GM12864 (cell line): ENCODE data around the gene MACROH2A2.

Experiments
- DNase-seq: peaks from one replicate; pipeline ENCODE4 v3.0.0-alpha.2; 2011; ENCODE audit warnings: low read depth
- H3K4me3 ChIP-seq: 2 replicates; pipeline ENCODE4 v1.5.1; 2011; ENCODE audit warnings: mild to moderate bottlenecking, low read depth, low read length, control low read depth
- CTCF ChIP-seq: IDR thresholded peaks from 2 replicates; pipeline ENCODE4 v1.5.1; 2011; ENCODE audit warnings: low read depth, mild to moderate bottlenecking, moderate library complexity, low read length, control low read depth, inconsistent platforms; ENCODE audit errors: missing control alignments

Gene MACROH2A2

DNA sequence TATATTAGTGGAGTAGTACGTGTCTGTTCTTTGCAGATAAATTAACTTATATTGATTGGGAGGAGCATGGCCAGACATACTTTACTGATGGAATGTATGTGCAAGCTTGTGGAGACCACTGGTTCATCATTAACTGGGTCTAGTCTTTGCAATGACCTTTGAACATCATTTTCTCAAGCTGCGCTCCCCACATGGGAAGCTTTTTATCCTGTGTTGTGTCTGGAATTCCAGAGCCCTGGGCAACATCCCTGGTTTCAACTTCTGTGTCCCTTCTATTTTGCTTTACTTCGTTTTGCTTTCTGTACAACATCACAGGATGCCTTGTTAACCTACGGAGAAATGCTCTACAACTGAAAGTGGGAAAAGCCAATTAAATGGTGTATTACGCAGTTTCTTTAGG lies 38.3 kb downstream of the MACROH2A2 start:
- DNase-seq, result no peak
- TF ChIP-seq CTCF, result no peak
- no peak overlapping the region for H3K4me3 ChIP-seq

DNA sequence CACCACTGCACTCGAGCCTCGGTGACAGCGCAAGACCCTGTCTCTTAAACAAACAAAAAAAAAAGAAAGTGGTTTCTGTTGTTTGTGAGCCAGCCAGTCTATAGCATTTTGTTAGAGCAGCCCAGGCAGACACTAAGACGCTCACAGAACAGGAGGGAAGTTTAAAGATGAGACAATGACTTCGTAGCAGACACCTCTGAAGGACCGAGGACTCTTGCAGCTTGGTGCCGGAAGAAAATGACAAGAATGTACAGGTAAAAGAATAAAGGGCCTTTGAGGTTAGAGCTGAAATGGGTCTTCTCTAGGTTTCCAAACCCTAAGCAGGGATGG lies 39.7 kb downstream of the MACROH2A2 start:
- TF ChIP-seq CTCF, result no peak
- H3K4me3 ChIP-seq, result no peak overlapping the region
- DNase-seq, result no peak

GRCh38 chr10:70093335-70093944 lies 40.8 kb downstream of the MACROH2A2 start:
- no peak overlapping the region for H3K4me3 ChIP-seq
- no peak for TF ChIP-seq CTCF
- DNase-seq, result no peak

DNA sequence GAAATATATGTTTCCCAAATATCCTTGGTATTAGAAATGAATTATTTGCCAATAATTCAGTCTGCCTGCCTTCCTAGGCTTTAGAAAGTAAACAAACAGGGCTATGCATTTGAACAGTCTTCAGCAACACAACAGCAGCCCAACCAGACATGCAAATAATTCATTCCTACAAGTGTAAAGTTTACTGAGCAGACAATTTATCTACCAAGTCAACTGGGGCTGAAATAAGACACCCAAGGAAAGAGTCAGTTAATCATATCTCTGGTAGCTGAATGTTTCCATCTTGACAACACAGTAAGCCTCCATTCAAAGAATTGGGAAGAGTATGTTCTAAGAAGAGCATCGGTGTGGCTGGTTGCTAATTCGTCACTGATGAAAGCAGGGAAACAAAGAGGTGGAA lies 41.6 kb downstream of the MACROH2A2 start:
- H3K4me3 ChIP-seq, result no peak overlapping the region
- no peak for TF ChIP-seq CTCF
- no peak for DNase-seq

DNA sequence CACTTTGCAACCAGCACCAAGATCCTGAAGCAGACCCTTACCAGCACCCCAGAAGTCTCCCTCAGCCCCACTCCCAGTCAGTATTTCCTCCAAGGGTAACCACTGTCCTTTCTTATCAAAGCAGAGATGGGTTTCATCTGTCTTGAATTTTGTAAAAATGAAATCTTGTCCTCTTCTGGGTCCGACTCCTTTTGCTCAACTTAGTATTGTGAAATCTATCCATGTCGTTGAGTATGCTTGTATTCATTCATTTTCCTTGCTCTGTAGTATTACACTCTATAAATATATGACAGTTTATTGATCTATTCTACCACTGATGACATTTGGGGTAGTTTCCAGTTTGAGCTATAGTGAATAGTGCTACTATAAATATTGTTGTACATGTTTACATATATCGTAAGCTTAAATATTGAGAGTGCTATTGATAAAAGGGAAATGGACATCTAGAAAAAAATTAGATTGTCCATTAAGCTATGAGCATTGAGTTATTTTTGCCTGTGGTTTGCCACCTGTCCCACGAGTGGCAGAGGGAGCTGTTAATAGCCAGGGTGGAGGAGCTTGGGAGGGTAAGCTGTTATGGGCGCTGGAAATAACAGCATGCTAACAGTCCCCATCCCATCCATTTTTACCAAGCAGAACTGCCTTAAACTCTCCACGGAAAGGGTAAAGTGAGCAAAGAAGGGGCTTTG lies 43.5 kb downstream of the MACROH2A2 start:
- no peak for TF ChIP-seq CTCF
- H3K4me3 ChIP-seq, result no peak overlapping the region
- no peak for DNase-seq

- no peak for TF ChIP-seq CTCF
- H3K4me3 ChIP-seq, result no peak overlapping the region
- no peak for DNase-seq
Observed at GRCh38 chr10:70096705-70097420, 44.2 kb downstream of the MACROH2A2 start.
